Activated CD8-positive, alpha-beta memory T cell treated with anti-CD3 and anti-CD28 coated beads for 24 hours (primary cell): ENCODE results near the gene TMED10.

Experiments used
- DNase-seq: peaks from one replicate; pipeline ENCODE4 v3.0.0-alpha.2; 2020

TMED10 gene

DNA sequence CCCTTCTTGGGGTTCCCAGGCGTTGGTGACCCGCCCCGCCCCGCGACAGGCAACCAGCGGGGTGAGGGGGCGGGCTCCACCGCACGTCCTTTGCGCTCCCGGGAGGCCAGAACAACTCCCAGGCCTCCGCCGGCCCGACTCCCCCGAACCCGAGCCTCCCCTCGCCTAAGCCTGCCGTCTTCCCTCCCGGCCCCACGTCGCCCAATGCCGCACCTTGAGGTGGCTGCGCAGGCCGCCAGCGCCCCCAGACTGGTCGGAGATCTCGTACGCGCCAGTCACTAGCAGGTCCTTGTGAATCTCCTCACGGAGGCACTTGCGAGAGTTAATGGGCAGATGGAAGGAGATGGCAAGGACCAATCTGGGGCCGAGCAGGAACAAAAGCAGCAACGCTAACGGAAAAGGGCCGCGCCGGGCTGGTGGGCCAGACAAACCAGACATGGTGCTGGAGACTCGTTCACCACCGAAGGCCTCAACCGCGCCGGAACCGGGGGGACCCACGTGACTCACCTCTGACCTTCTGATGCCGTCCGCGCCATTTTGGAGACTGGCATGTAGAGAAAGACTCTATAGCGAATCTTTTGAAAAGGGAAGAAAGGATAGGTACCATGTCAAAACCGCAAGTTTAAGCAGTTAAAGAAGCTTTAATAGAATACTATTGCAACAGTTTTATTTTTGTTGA lies at the start of gene TMED10:
TSS of gene TMED10 (minus strand) at position 471 of the 679 bp plus-strand sequence. CDS start at position 438, 33 bp downstream.
- DNase-seq, result peak; percentile 96

GRCh38 chr14:75224561-75224960 lies 48.1 kb upstream of the TMED10 start:
- no peak for DNase-seq

- no peak for DNase-seq
Measured at GRCh38 chr14:75223664-75224154, 47.3 kb upstream of the TMED10 start.

- no peak for DNase-seq
Measured at GRCh38 chr14:75222208-75222701, 45.8 kb upstream of the TMED10 start.

- DNase-seq, result no peak
Measured at GRCh38 chr14:75221797-75222196, 45.4 kb upstream of the TMED10 start.

GRCh38 chr14:75220156-75220555 lies 43.7 kb upstream of the TMED10 start:
- DNase-seq, result no peak

DNA sequence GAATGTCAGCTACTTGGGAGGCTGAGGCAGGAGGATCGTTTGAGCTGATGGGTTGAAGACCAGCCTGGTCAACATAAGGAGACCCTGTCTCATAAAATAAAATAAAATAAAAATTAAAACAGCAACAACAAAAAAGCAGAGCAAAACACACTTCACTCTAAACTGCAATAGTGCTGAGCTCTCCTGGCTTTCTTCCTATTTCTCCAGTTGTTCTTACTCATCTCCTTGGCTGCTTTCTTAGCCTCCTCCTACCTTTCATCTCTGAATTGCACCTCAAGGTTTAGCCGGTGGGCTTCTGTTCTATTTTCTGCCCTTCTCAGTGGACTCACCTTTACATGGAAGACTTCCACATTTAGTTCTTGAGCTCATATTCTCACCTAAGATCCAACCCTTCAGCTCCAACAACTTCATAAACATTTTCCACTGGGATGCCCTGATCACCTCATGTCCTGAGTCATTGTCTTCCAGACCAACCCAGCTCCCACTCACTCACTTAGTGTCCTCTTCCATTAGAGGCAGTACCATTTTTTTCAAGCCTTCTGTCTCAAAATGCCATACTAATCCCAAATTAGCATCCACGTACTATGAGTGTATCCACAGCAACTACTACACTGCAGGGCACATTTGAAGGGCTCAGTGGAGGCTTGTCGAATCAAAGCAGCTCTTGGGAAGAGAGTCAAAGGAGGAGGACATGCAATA lies 41.2 kb upstream of the TMED10 start:
- DNase-seq, result no peak

DNA sequence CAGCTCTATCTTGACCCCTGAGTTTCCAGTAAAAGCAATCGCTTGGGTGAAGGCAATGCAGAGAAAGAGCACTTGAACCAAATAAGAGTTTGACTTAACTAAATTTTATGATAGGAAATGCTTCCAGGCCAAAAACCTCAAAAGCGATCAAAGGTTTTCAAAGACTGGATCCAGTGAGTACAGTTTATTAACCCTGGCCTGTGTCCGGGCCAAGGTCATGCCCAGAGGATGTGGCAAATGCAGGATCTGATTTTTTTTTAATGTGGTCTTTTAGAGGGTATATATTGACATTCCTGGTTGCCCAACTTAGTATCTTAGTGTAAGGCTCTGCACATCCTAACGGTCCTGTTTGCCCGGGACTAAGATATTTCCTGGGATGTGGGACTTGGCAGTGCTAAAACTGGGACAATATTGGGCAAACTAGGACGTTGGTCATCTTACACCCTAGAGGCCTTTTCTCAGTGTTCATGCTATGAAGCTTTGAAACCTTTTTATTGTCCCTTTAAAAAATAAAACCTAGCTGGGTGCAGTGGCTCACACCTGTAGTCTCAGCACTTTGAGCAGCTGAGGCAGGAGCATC lies 40.1 kb upstream of the TMED10 start:
- no peak for DNase-seq

DNA sequence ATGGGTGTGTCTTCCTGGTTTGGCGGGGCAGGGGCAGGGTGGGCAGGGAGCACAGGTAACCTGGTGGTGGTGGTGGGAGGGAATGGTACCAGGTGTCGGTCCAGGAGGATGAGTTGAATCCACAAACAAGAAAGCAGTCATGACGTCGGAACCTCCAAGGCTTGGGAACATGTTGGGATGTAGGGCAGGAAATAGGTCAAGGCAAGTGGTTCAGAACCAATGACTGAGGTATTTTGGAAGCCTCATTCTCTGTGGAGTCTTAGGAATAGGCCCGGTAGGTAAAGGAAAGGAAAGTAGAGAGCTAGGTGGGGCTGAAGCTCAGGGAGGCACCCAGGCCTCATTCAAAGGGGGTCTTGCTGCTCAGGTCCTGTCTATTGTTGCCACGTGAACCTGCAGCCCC lies 39.1 kb upstream of the TMED10 start:
- no peak for DNase-seq

DNA sequence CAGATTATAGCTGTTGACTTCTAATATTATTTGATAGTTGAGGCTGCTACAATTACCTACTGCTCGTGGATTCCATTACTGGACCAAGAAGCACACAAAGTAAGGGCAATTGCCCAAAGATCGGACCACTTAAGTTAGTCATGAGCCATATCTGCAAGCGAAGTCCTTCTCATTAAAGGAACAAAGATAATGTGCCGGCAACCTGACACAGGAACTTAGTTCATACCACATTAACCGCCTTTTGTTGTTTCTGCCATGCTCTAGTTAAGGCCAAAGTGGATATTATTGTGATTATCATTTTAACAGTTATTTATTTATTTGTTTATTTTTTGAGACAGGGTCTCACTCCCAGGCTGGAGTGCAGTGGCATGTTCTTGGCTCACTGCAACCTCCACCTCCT lies 38.1 kb upstream of the TMED10 start:
- DNase-seq, result no peak

DNA sequence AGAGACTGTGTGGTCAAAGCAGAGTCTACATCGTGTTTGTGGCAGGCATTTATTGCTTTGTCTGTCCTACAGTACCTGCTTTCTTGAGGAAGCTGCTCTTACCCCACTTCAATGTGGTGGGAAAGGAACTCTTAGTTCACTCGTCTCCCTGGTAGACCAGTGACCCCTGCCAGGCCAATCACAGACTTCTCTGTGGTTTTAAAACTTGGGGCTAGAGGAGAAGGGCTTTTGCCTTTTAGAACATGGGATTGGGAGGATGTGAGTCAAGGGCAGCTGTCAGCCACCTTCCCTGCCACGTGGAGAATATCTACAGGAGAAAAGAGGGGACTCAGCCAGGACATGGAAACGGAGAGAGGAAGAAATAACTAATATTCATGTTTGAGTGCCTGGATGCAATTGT lies 36.8 kb upstream of the TMED10 start:
- no peak for DNase-seq

DNA sequence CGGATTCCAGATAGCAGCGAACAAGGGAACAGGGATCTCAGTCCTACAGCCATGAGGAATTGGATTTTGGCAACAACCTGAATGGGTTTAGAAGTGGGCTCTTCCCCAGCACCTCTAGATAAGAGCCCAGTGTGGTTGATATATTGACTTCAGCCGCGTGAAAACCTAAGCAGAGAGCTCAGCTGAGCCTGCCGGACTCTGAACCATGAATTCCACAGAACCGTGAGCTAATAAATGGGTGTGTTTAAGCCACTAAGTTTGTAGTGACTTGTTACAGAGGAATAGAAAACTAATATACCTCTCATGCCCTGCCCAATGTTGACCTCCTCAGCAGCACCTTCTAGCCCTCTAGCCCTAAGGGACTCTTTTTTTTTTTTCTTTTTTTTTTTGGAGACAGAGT lies 32.4 kb upstream of the TMED10 start:
- DNase-seq, result no peak

DNA sequence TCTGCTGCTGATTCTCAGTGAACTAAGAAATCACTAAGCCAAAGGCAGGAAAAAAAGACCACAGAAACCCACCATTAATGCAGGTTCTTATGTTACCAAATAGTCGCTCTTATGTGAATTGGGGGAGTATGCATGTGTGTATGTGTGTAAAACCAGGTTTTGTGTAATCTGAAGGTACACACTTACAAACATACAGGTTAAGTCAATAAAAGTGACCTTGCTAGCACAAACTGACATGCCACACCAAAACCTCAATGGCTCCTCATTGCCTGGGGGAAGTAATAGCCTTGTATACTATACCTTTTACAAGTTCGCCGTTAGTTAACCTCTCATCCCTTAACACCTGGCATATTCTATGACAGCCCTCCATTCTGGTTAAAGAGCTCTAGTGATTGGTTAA lies 29.8 kb upstream of the TMED10 start:
- no peak for DNase-seq

- no peak for DNase-seq
Measured at GRCh38 chr14:75205591-75205990, 29.2 kb upstream of the TMED10 start.

GRCh38 chr14:75204116-75204515 lies 27.7 kb upstream of the TMED10 start:
- DNase-seq, result no peak

DNA sequence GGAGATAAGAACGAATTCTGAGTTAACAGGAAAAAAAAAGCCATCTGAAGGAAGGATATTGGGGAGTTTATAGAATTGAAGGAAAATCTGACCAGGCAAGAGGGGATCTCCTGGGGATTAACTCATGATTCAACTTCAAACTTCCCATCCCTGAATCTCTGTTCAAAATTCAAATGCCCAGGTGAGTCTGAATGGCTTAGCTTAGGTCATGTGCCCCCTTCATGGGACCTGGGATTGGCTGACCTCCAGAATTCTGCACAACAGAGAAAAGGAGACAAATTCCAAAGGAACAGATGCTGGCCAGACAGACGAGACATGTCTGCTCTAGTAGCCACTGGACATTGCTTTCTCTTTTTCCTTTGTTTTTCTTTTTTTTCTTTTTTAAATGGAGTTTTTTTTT lies 26.2 kb upstream of the TMED10 start:
- DNase-seq, result no peak

- no peak for DNase-seq
Measured at GRCh38 chr14:75201087-75201486, 24.7 kb upstream of the TMED10 start.

DNA sequence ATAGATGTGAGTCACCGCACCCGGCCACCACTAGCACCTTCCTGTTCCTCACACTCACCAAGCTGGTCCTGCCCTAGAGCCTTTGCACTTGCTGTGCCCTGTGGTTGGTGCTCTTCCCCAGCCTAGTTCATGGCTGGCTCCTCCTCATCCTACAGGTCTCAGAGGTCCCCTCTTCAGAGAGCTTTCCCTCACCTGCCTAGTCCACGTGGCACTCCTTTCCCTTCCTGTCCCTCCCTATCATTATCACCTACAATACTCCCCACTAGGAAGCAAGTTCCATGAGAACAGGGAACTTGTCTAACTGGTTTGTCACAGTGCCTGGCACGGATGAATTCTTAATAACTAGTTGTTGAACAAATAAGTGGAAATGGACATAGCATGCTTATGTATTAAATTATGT lies 24.0 kb upstream of the TMED10 start:
- no peak for DNase-seq

DNA sequence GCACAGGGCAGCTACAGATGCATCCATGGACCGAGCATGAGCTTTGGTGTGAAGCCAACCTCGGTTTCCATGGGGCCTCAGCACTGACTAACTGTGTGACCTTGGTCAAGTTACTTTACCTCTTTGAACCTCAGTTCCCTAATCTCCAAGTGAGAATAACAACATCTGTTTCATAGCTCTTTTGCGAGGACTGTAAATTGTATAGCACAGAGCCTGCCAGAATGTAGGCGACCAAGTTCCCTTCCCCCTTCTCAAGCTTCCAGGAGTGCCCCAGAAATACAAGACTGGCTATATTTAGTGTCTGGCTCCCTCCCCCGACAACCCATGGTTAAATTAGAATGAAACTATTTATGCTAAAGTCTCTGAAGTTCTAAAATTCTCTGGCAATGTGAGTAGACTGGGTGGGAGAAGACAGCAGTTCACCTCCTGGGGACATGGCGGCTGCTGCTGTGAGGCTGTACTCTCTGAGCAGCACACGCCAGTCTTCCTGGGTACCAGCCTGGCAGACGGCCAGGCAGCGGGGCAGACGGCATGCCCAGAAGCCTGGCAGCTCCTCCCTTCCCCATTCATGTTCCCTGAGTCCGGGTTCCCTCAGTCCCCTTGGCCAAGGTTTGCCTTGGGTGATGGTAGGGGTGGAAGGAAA lies 22.0 kb upstream of the TMED10 start:
- DNase-seq, result no peak

GRCh38 chr14:75197338-75197737 lies 20.9 kb upstream of the TMED10 start:
- DNase-seq, result no peak

DNA sequence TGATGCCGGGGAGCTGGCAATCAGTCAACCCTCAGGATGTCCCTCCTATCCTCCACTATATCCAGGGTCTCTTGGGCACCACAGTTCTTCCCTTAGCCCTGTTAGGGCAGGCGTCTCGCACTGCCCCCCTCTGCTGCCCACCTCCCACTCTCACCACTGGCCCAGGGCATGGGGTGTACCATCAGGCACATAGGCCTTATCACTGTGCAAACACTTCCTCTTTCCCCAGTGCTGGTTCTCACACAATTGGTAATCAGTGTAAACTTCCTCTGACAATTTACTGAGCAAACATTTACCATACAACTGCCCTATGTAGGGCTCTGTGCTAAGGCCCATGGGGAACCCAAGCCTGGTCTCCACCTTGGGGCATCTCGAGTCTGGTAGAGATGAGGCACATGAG lies 20.1 kb upstream of the TMED10 start:
- no peak for DNase-seq

DNA sequence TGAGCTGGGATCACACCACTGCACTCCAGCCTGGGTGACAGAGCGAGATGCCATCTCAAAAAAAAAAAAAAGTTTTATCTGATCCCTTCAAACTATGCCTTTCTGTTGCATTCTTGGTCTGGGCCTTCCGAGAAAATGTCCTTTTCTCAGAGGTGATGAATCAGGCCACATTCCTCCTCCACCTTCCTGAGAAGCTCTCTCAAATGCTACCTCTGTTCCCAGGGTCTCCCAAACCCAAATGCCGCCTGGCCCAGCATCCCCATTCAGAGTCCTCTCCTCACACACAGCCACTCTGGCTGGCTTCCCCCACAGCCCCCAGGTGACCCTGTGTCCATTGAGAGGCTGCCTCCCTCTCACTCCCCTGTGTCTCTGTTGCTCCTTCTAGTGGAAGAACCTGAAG lies 19.7 kb upstream of the TMED10 start:
- no peak for DNase-seq

DNA sequence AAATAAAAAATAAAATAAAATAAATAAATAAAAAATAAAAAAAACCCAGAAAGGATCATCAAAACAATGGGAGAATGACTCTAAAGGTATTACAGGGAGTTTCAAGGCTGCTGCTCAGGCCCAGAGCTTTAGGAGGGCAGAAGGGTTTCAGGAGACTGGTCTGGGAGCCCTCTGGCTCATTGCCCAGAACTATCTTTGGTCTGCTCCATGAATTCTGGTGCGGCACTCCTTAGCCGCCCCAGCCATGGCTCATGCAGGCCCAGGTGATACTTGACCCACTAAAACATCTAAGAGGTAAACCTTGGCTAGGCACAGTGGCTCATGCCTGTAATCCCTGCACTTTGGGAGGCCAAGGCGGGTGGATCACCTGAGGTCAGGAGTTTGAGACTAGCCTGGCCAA lies 14.7 kb upstream of the TMED10 start:
- no peak for DNase-seq

DNA sequence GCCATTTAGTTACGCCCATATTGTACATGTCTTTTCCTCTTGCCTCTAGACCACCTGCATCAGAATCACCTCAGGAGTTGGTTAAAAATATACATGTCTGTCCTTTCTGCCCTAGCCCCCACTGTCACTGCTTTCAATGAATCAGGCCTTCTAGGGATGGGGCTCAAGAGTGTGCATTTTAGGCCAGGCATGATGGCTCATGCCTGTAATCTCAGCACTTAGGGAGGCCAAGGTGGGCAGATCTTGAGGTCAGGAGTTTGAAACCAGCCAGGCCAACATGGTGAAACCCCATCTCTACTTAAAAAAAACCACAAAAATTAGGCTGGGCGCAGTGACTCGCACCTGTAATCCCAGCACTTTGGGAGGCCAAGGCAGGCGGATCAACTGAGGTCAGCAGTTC lies 13.6 kb upstream of the TMED10 start:
- DNase-seq, result no peak
